Endodermal cell (in vitro differentiated cells): ENCODE measurements around the gene MAST2. TPM values are rescaled to one million over a fixed set of nuclear protein-coding genes. Genes with fewer than 3 reads are reported as not detected.

Experiments used
- DNase-seq: peaks from one replicate; pipeline ENCODE4 v3.0.0-alpha.2; 2017
- H3K27ac ChIP-seq: 2 replicates; pipeline ENCODE4 v1.5.1; 2013; ENCODE audit warnings: mild to moderate bottlenecking, low read depth, low read length, moderate library complexity
- H3K27me3 ChIP-seq: 2 replicates; pipeline ENCODE4 v1.6.1; 2013; ENCODE audit warnings: mild to moderate bottlenecking, low read length, moderate library complexity; ENCODE audit not compliant: insufficient read depth, control insufficient read depth, poor library complexity, severe bottlenecking
- H3K36me3 ChIP-seq: 2 replicates; pipeline ENCODE4 v1.7.0; 2013; ENCODE audit warnings: mild to moderate bottlenecking, low read length, moderate library complexity; ENCODE audit not compliant: control insufficient read depth, insufficient read depth
- H3K4me1 ChIP-seq: one replicate; pipeline ENCODE4 v1.7.0; 2013; ENCODE audit warnings: low read length; ENCODE audit not compliant: control insufficient read depth, insufficient read depth
- H3K4me3 ChIP-seq: 2 replicates; pipeline ENCODE4 v1.5.1; 2013; ENCODE audit warnings: mild to moderate bottlenecking, low read length, moderate library complexity
- H3K9ac ChIP-seq: 2 replicates; pipeline ENCODE4 v1.6.1; 2013; ENCODE audit warnings: mild to moderate bottlenecking, low read length, moderate library complexity; ENCODE audit not compliant: poor library complexity, severe bottlenecking; ENCODE audit errors: extremely low read depth
- H3K9me3 ChIP-seq: 2 replicates; pipeline ENCODE4 v1.6.1; 2013; ENCODE audit warnings: mild to moderate bottlenecking, low read length, moderate library complexity; ENCODE audit not compliant: control insufficient read depth
- H3K27ac Mint-ChIP-seq: 2 replicates; pipeline ENCODE4 v1.8.0; 2020; ENCODE audit warnings: mixed read lengths
- H3K27me3 Mint-ChIP-seq: 2 replicates; pipeline ENCODE4 v1.8.0; 2021; ENCODE audit warnings: mild to moderate bottlenecking, mixed read lengths; ENCODE audit not compliant: insufficient read depth
- H3K36me3 Mint-ChIP-seq: 2 replicates; pipeline ENCODE4 v1.8.0; 2020; ENCODE audit warnings: low read depth, mixed read lengths
- H3K4me1 Mint-ChIP-seq: 2 replicates; pipeline ENCODE4 v1.8.0; 2020; ENCODE audit warnings: mixed read lengths
- H3K4me3 Mint-ChIP-seq: 2 replicates; pipeline ENCODE4 v1.8.0; 2020; ENCODE audit warnings: mild to moderate bottlenecking, moderate library complexity, mixed read lengths
- H3K9me3 Mint-ChIP-seq: 2 replicates; pipeline ENCODE4 v1.8.0; 2020; ENCODE audit warnings: mild to moderate bottlenecking, mixed read lengths
- WGBS, 2 experiments: methylation state at CpG; one replicate each; pipeline versions ENCODE4 v1.1.5 to v1.1.7; 2013; ENCODE audit warnings: missing lambda C conversion rate in 2 of 2, mixed read lengths in 1 of 2; ENCODE audit not compliant: insufficient coverage in 1 of 2, insufficient read length in 1 of 2; 5-methylcytosine and 5-hydroxymethylcytosine counted together
- total RNA-seq, 2 donors: library from RNA; stranded (reverse); fragmentation: NEBNext Ultra II Directional in 1 of 2; extraction: Animal tissue kit (Norgen Biotek cat#: 25700) in 1 of 2; gene quantifications; 2 replicates in 1 of 2; 3 replicates in 1 of 2; pipeline ENCODE4 v1.2.1, GENCODE V29; 2021
- TF ChIP-seq, protein P1 (sequence below): fragments of 200-600 bp; sonication (generic); conservative IDR thresholded peaks from 2 replicates; pipeline ENCODE4 v1.5.0; 2021; ENCODE audit warnings: antibody characterized with exemption, mild to moderate bottlenecking

MAST2 gene
- total RNA-seq, 2 donors from 2014 or later, result 46.3 to 60.7 TPM

DNA sequence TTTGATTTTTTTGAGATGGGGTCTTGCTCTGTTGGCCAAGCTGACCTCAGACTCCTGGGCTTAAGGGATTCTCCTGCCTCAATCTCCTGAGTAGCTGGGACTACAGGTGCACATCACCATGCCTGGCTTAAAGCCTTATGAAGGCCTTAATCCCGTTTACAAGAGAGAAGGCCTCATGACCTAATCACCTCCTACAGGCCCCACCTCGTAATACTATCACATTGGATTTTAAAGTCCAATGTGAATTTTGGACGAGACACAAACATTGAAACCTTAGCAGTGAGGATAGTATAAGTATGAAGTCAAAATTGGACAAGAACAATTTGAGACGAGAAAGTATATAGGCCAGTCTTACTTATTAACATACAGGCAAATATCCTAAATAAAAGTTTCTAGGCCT lies 73.9 kb downstream of the MAST2 start:
- TF ChIP-seq, protein P1, sequence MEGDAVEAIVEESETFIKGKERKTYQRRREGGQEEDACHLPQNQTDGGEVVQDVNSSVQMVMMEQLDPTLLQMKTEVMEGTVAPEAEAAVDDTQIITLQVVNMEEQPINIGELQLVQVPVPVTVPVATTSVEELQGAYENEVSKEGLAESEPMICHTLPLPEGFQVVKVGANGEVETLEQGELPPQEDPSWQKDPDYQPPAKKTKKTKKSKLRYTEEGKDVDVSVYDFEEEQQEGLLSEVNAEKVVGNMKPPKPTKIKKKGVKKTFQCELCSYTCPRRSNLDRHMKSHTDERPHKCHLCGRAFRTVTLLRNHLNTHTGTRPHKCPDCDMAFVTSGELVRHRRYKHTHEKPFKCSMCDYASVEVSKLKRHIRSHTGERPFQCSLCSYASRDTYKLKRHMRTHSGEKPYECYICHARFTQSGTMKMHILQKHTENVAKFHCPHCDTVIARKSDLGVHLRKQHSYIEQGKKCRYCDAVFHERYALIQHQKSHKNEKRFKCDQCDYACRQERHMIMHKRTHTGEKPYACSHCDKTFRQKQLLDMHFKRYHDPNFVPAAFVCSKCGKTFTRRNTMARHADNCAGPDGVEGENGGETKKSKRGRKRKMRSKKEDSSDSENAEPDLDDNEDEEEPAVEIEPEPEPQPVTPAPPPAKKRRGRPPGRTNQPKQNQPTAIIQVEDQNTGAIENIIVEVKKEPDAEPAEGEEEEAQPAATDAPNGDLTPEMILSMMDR, result no peak
- peaks cover 4% of the 10 kb centered on the region for H3K9me3 ChIP-seq
- H3K4me1 Mint-ChIP-seq, result peaks cover under 1% of the 10 kb centered on the region
- 86 to 96% methylated on average over 1 to 3 of the region's 4 CpGs for WGBS, 2 experiments
- H3K4me3 ChIP-seq, result no peak overlapping the region
- H3K9me3 Mint-ChIP-seq, result peaks cover under 1% of the 10 kb centered on the region
- H3K9ac ChIP-seq, result no peak overlapping the region
- H3K36me3 ChIP-seq, result no peaks in the 10 kb centered on the region
- H3K27me3 Mint-ChIP-seq, result no peaks in the 10 kb centered on the region
- H3K4me1 ChIP-seq, result peaks cover 2% of the 10 kb centered on the region
- DNase-seq, result no peak
- no peaks in the 10 kb centered on the region for H3K36me3 Mint-ChIP-seq
- no peak overlapping the region for H3K27ac Mint-ChIP-seq
- no peak overlapping the region for H3K4me3 Mint-ChIP-seq
- H3K27ac ChIP-seq, result no peak overlapping the region
- H3K27me3 ChIP-seq, result no peaks in the 10 kb centered on the region

DNA sequence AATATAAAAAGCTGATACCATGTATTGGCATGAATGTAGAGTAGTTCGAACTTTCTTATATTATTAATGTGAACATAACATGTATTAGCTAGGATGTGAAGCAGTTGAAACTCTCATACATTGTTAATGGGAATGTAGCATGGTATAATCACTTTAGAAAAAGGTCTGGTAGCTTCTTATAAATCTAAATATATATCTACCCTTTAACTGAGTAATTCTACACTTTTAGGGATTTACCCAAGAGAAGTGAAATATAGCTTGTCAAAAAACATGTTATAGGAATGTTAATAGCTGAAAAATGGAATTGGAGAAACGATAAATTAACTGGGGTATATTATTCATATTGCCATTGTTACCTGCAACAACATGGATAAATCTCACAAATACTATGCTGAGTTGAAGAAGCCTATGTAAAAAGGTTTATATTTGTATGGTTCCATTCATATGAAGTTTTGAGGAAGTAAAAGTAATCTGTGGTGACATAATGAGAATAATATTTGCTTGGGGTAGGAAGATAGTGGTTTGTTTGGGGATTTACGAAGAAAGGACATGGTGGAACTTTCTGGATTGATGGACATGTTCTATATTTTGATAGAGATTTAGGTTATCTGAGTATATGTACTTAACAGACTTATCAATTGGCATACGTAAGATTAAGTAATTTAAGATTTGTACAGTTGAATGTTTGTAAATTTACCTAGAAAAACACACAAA lies 76.6 kb downstream of the MAST2 start:
- TF ChIP-seq, protein P1, result no peak
- Mint-ChIP-seq H3K4me3 (no peak overlapping the region), H3K36me3 (no peaks in the 10 kb centered on the region)

DNA sequence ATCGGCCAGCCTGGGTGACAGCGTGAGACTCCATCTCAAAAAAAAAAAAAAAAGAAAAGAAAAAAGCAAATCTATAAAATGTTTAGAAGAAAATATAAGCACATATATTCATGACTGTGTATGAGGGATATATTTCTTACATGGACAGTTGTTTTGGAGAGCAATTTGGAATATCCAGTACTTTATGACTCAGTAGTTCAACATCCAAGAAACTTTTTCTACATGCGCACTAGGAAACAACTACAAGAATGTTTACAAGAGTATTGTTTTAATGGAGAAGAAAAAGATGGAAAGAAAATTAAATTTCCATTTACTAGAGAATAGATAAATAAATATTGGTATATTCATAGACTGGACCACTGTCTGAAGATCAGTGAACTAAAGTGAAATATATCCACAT lies 77.5 kb downstream of the MAST2 start:
- Mint-ChIP-seq H3K4me1 (peaks cover 16% of the 10 kb centered on the region), H3K9me3 (no peaks in the 10 kb centered on the region), H3K36me3 (peaks cover 3% of the 10 kb centered on the region), H3K4me3 (no peak overlapping the region), H3K27me3 (no peaks in the 10 kb centered on the region), H3K27ac (no peak overlapping the region)
- Histone ChIP-seq H3K27ac (no peak overlapping the region), H3K9me3 (no peaks in the 10 kb centered on the region), H3K27me3 (no peaks in the 10 kb centered on the region), H3K4me3 (no peak overlapping the region), H3K4me1 (peaks cover 13% of the 10 kb centered on the region), H3K36me3 (peaks cover 8% of the 10 kb centered on the region), H3K9ac (no peak overlapping the region)
- no peak for DNase-seq
- TF ChIP-seq, protein P1, result no peak
- 93% methylated on average over 2 of the region's 3 CpGs; no CpG with 5 or more reads in 1 of the 2 experiments for WGBS, 2 experiments

More for the DNA sequence above, 76.6 kb downstream of the MAST2 start:
- H3K9me3 ChIP-seq, result no peaks in the 10 kb centered on the region
- WGBS, 2 experiments, result 98 to 100% methylated on average over 1 to 4 of the region's 4 CpGs
- Mint-ChIP-seq H3K9me3 (no peaks in the 10 kb centered on the region), H3K4me1 (peaks cover 15% of the 10 kb centered on the region), H3K27me3 (no peaks in the 10 kb centered on the region), H3K27ac (no peak overlapping the region)
- H3K27me3 ChIP-seq, result no peaks in the 10 kb centered on the region
- peaks cover 13% of the 10 kb centered on the region for H3K4me1 ChIP-seq
- H3K4me3 ChIP-seq, result no peak overlapping the region
- DNase-seq, result no peak
- H3K36me3 ChIP-seq, result peaks cover 4% of the 10 kb centered on the region
- no peak overlapping the region for H3K27ac ChIP-seq
- no peak overlapping the region for H3K9ac ChIP-seq
